Stimulated activated CD8-positive, alpha-beta memory T cell treated with anti-CD3 and anti-CD28 coated beads, Interleukin-4, amount 100 ng/mL, for 48 hours (primary cell): ENCODE results near the gene PLEKHA1.

Experiments used
- DNase-seq: peaks from one replicate; pipeline ENCODE4 v3.0.0-alpha.2; 2020

The PLEKHA1 gene

GRCh38 chr10:122379537-122379936 is 5.0 kb downstream of the PLEKHA1 start:
- no peak for DNase-seq

GRCh38 chr10:122380703-122381102 is 6.2 kb downstream of the PLEKHA1 start:
- no peak for DNase-seq

GRCh38 chr10:122381680-122382079 is 7.2 kb downstream of the PLEKHA1 start:
- DNase-seq, result no peak

DNA sequence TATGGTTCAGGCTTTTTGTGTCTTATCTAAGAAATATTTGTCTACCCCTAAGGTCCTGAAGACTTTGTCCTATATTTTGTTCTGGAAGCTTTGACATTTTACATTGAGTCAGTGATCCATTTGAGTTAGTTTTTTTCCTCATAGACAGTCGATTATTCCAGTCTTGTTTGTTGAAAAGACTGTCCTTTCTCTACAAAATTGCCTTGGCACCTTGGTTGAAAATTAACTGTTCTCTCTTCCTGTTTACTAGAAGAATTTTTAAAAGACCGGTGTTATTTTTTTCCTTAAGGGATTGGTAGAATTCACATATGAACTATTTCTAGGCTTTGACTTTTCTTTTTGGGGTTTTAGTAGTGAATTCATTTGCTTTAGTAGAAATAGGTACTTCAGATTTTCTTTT is 12.0 kb downstream of the PLEKHA1 start:
- DNase-seq, result no peak

GRCh38 chr10:122387572-122387971 is 13.1 kb downstream of the PLEKHA1 start:
- no peak for DNase-seq

- DNase-seq, result peak; percentile 49
Measured at GRCh38 chr10:122388287-122388997, 13.9 kb downstream of the PLEKHA1 start.

DNA sequence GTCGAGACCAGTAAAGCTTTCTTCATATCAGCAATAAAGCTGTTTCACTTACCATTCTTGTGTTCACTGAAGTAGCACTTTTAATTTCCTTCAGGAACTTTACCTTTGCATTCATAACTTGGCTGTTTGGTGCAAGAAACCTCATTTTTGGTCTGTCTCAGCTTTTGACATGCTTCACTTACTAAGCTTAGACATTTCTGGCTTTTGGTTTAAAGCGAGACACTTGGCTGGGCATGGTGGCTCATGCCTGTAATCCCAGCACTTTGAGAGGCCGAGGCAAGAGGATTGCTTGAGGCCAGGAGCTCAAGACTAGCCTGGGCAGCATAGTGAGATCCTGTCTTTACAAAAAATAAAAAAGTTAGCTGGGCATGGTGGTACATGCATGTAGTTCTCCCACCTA is 15.8 kb downstream of the PLEKHA1 start:
- DNase-seq, result no peak

DNA sequence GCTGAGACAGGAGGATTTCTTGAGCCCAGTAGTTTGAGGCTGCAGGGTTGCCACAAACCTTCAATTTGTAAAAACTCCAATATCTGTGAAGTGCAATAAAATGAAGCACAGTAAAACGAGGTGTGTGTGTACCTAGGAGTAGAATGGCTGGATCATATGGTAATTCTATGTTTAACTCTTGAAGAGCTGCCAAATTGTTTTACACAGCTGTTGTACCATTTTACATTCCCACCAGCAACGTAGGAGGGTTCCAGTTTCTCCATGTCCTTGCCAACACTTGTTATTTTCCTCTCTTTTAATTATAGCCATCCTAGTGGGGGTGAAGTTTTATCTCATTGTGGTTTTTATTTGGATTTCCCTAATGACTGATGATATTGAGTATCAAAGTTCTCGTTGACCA is 16.2 kb downstream of the PLEKHA1 start:
- no peak for DNase-seq

GRCh38 chr10:122391875-122392274 is 17.4 kb downstream of the PLEKHA1 start:
- DNase-seq, result no peak

DNA sequence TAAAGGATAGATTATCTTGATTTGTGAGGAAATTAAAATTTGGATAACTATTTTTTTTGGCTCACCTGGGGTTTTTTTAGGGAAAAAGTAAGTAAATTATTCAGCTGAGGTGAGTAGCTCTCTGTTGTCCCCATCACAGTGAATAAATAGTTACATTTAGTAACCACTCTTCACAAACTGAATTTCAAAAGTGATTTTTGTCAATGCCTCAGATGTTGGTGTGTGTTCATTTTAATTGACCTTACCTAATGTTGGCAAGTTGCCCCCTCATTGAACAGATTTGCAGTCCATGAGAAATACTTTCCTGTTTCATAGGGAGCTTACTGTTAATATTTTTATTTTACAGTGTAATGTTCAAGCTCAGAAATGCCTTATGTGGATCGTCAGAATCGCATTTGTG is 18.3 kb downstream of the PLEKHA1 start:
- no peak for DNase-seq

DNA sequence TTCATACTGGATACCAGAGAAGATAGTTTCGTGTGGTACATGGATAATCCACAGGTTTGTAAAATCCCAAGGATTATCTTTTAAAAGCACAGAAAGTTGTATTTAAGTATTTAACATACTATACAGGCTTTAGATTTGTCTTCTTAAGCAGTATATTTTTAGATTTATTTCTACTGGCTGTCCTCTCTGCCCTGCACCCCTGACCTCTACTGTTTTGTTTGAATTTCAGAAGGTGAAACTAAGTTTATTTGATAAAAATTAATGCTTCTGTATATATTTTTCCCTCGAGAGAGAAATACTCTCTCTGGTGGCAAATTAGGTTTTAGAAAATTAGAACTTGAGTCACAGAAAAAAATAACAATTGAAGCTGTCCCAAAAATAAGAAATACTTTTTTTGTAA is 18.8 kb downstream of the PLEKHA1 start:
- no peak for DNase-seq

DNA sequence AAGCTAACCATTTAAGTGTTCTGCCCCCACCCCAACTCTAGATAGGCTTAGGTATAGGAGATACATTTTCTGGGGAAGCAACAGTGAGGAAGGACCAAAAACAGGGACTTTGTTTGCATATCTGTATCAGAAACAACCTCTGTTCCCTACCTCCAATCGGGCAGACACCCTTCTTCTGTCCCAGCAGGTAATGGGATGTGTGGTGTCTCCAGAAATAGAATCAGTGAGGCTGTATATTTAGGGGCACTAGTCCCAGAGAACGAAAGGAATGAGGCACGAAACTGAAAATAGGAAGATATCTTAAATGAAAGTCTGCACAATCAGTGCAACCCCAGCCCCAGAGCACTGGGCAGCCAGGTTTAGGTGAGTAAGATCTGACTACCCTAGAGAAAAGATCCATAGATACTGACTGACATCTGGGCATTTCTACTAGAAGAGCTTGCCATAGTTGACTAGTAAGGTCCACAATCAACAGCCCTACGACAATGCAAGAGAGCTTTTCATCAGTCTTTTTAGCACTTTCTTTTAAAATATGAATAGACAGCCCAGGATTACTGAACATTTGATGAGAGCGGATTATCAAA is 28.1 kb downstream of the PLEKHA1 start:
- no peak for DNase-seq

GRCh38 chr10:122404576-122404975 is 30.1 kb downstream of the PLEKHA1 start:
- no peak for DNase-seq

DNA sequence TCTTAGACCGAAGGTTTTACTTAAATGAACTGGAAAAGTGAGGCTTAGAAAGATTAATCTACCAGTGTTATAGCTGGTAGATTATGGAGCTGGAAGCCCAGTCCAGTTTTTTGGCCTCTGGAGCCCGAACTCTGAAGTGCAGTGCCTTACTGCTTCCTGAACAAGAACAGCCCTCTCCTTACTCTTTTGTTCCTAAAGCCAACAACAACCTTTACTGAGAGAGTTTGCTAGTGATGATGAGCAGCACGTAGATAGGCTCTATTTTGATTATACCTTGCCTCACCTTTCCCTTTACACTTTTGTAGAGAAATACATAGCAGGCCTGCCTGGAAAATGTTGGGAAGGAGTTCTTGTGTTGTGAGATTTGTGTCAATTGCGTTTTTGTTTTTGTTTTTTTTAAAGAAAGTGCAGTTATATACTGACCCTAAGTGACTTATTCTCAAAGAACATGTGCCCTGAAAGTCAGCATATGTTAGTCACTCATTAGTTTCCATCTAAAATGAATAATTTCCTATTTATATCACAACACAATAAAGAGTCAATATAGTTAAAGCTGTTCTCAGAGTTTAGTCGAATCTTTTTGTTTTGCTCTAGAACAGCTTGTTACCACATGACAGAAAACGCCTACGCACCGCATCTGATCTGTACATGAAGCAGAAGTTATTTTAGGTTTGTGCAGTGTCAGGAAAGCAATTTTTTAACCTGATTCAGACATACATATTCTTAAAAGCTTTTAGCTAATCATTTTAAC is 33.0 kb downstream of the PLEKHA1 start:
- DNase-seq, result peak; percentile 43

DNA sequence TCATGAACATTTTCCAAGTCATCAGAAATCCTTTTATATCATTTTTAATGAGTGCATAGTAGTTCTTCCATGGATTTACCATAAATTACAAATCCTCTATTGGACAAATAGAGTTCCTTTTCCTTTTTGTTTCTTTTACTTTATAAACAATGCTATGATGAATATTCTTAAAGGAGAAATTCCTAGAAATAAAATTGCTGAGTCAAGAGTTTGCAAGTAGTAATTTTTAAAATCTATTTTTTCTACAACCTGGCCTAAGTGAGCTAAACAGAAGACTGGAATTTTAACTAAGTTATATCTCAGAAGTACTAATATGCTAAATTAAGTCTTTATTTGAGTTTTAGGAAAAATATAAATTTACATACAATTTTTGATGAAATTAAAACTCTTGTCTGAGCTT is 38.8 kb downstream of the PLEKHA1 start:
- no peak for DNase-seq

DNA sequence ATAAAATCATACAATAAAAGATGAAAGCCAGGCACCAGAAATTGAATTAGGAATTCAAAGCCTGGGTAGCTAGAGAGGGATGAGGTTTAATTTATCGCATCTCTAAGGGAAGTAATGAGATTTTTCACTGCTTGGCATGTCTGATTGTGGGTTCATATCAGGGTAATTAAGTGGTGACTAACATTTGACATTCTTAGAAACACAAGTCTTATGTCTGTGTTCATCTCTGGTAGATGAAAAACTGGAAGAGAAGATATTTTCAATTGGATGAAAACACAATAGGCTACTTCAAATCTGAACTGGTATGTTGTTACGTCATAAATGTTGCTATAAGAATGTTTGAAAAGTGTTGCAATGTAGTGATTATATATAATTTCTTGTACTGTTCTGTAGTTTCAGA is 43.2 kb downstream of the PLEKHA1 start:
- DNase-seq, result no peak

DNA sequence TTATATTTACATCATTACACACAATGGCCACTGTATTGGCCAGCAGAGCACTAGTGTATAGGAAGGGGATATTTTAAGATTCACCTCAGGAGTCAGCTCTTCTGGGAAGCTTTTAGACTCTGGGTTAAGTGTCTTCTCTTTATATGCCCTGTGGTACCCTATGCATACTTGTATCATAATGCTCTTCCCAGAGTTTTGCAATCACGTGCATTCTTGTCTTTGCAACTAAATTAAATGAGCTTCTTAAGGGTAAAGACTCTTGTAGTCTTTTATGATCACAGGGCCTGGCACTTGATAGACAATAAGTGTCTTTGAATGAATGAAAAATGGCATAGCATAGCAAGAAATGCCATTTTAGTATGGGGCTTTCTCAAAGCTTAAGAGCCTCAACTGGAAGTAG is 44.5 kb downstream of the PLEKHA1 start:
- no peak for DNase-seq

DNA sequence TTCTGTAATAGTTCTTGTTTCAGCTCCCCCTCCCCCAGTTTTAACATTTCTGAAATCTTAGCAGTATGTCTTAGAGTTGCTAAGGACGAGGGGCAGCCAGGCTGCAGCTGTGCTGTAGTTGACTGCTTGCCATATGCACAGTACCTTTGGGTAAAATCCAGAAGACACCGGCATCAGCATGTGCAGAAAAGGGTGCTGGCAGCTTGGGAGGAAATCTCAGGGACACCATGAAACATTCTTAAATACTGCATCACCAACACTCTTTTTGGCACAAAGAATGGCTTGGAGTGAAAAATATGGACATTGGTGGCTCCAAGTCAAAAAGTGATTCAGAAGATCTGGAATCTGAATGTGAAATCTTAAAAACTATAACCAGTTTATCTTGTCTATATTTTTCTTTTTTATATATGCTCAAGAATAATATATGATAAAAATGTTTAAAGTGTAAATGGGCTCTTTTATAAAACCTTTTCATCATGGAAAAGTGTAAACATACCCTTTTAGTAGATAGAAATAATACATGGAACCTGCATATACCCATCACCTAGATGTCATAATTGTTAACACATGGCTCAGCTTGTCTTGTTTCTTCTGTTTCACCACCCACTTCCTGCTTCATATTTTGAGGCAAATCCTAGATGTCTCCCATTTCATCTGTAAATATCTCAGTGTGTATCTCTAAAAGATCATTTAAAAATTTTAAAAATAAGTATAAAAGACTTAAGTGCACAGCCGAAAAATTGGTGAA is 45.5 kb downstream of the PLEKHA1 start:
- no peak for DNase-seq

GRCh38 chr10:122420624-122421007 is 46.1 kb downstream of the PLEKHA1 start:
- DNase-seq, result no peak

DNA sequence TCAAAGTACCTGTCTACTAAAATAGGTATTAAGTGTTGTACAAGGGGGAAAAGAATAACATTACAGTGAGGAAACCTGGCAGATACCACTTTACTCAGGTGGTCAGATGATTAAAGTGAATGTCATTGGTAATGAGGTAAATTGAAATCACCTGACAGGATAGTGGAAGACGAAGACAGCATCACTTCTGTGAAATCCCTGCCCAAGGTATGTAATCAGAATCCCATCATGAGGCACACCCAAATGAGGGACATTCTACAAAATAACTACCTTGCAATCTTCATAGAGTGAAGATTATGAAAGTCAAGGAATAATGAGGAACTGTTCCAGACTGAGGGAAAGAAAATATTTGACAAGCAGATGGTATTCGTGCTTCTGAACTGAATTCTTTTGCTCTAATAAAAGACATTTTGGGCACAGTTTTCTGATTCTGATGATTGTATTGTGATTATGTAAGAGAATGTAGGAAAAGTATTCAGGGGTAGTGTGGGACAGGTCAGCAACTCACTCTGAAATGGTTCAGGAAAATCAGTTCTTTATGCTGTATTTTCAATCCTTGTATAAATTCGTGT is 46.6 kb downstream of the PLEKHA1 start:
- no peak for DNase-seq

DNA sequence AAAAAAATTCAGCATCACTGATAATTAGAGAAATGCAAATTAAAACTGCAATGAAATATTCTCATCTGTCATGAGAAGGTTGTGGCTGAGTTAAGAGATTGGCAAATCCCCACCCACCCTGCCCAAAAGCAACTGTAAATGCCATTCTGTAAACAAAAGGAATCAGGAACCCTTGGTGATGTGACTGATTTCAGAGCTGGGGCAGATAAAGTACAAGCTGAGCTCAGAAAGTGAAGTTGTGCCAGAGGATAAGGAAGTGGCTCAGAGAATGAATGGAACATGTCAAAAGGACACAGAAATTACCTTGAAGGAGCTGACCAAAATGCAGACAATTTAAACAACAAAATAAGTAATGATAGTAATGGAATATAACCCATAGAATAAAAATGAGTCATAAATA is 47.2 kb downstream of the PLEKHA1 start:
- no peak for DNase-seq

DNA sequence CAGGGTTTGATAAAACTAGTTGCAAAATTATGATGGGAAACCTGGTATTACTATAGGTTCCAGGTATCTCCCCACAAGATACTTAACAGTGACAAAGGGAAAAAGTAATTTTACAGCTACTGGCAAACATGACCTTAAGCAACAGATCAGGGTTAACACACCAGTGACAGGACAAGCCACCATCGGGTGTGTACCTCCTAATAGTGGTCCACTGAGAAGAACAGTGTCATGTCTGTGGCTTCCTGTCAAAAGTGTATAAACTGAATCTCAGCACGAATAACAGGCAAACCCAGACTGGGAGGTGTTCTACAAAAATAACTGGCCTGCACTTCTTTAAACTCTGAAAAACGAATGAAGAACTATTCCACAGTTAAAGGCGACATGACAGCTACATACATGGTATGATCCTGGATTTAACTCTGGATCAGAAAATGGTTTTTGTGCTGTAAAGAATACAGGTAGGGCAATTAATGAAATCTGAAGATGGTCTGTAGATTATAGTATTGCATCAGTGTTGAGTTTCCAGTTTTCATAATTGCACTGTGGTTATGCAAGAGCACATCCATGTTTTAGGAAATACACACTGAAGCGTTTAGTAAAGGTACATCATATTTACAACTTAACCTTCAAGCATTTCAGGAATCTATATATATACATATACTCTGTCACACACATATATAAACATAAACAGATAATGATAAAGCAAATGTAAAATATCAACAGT is 47.9 kb downstream of the PLEKHA1 start:
- DNase-seq, result no peak

GRCh38 chr10:122424059-122424458 is 49.6 kb downstream of the PLEKHA1 start:
- DNase-seq, result no peak
